ENCODE measurements around the gene MREG. TPM values are rescaled to one million over a fixed set of nuclear protein-coding genes. Genes with fewer than 3 reads are reported as not detected.

Gene MREG
- total and polyA plus RNA-seq, 9 of the 15 experiments (the other 6 are each of a cell fraction or from before 2014, with no cell fraction given) = 0.77 to 3.8 (median 2.3) TPM

DNA sequence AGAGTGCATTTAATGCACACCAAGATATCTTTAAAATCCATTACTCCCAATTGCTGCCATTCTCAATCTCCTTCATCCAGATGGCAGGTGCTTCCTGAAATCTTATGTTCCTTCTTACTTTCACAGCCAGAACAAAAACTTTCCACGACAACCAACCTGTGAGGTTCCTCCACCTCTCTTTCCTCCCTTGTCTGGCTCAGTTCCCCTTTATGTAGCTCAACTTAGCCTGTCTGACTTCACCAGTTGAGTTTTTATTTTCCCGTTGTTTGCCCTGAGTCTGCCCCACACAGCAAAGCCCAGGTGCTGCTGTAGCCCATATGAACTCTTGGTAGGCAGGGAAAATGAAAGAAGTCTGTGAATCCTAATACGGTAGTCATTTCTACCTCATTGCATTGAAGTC lies 112.5 kb downstream of the MREG start:
- no peak overlapping the region for H3K9ac ChIP-seq (ENCODE audit: insufficient read depth in 1 of 2, low read depth in 2 of 2, low read length in 2 of 2)
- no peak overlapping the region for H3K27ac ChIP-seq (ENCODE audit: extremely low read depth, low read depth, low read length)
- DNase-seq (ENCODE audit: extremely low read depth in 1 of 4, low spot score in 3 of 4) (no peak), FAIRE-seq (no peak), ATAC-seq (no peak)
- ChIA-PET POLR2A (no interaction called here), CTCF (ENCODE audit: low intra/inter-chr PET ratio) (no interaction called here)
- TF ChIP-seq GTF3C2 (IDR thresholded peaks at IDR 0.05; ENCODE audit: borderline replicate concordance, extremely low read depth, insufficient read length) = no peak
- no peak for TF ChIP-seq ZNF518B (CRISPR knock-in tag; IDR thresholded peaks at IDR 0.05)
- TF ChIP-seq FOS (IDR thresholded peaks at IDR 0.05; ENCODE audit: extremely low read depth, insufficient read length) = no peak
- no peak for TF ChIP-seq ZBTB7A (IDR thresholded peaks at IDR 0.05; ENCODE audit: borderline replicate concordance, control insufficient read depth, low read depth, low read length)
- TF ChIP-seq, protein P1, sequence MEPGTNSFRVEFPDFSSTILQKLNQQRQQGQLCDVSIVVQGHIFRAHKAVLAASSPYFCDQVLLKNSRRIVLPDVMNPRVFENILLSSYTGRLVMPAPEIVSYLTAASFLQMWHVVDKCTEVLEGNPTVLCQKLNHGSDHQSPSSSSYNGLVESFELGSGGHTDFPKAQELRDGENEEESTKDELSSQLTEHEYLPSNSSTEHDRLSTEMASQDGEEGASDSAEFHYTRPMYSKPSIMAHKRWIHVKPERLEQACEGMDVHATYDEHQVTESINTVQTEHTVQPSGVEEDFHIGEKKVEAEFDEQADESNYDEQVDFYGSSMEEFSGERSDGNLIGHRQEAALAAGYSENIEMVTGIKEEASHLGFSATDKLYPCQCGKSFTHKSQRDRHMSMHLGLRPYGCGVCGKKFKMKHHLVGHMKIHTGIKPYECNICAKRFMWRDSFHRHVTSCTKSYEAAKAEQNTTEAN (CRISPR knock-in tag; IDR thresholded peaks at IDR 0.05) = no peak
- TF ChIP-seq SPI1 (IDR thresholded peaks at IDR 0.05; ENCODE audit: borderline replicate concordance, low read depth, low read length) = peak; percentile 19; the same call in 1 of the 2 replicates
- H3K9me1 ChIP-seq (ENCODE audit: control insufficient read depth, insufficient read depth, low read length) = no peaks in the 10 kb centered on the region
- H2AFZ ChIP-seq (ENCODE audit: low read depth, low read length) = no peak overlapping the region
- no peaks in the 10 kb centered on the region for H4K20me1 ChIP-seq (replicated peaks; ENCODE audit: control insufficient read depth, insufficient read depth, low read length)
- no peaks in the 10 kb centered on the region for H3K36me3 ChIP-seq (ENCODE audit: control insufficient read depth, insufficient read depth, low read length)
- no peaks in the 10 kb centered on the region for H3K27me3 ChIP-seq (ENCODE audit: control insufficient read depth in 2 of 2, insufficient read depth in 2 of 2, low read length in 2 of 2)
- H3K4me2 ChIP-seq (ENCODE audit: insufficient read depth, low read length) = no peak overlapping the region
- no peaks in the 10 kb centered on the region for H3K79me2 ChIP-seq (ENCODE audit: control insufficient read depth, insufficient read depth, low read length)
- intact Hi-C loops (cut with micrococcal nuclease) (no loop called here), in situ Hi-C loops (cut with MboI) (no loop called here)
- BruUV-seq (replicated peaks) = no TSS peak
- H3K4me3 ChIP-seq = no peak overlapping the region
- no peaks in the 10 kb centered on the region for H3K4me1 ChIP-seq (replicated peaks in 1 of 2; ENCODE audit: control insufficient read depth in 2 of 2, insufficient read depth in 2 of 2, low read length in 2 of 2)
- no peaks in the 10 kb centered on the region for H3K9me3 ChIP-seq (replicated peaks; ENCODE audit: control insufficient read depth, insufficient read depth, low read depth, low read length)
- WGBS (ENCODE audit: insufficient coverage, low coverage, missing lambda C conversion rate) = 17% methylated on average over 3 of the region's 3 CpGs

All from K562 (cell line).